DND-41 (cell line): ENCODE measurements around the gene SH3GL3.

ENCODE experiments used
- ATAC-seq: fragments of 200-7000 bp; cut with Tn5 transposase; 3 replicates; pipeline ENCODE4 v1.9.1; 2021; ENCODE audit warnings: low read depth; ENCODE audit not compliant: insufficient read depth
- DNase-seq: peaks from one replicate; pipeline ENCODE4 v3.0.0-alpha.2; 2020
- H2AFZ ChIP-seq: 2 replicates; pipeline ENCODE4 v1.6.0; 2012; ENCODE audit warnings: low read depth, low read length
- H3K27ac ChIP-seq: 2 replicates; pipeline ENCODE4 v1.5.1; 2012; ENCODE audit warnings: low read length, inconsistent platforms
- H3K27me3 ChIP-seq: fragments of 200-600 bp; sonication (generic); 2 replicates; pipeline ENCODE4 v1.6.0; 2012; ENCODE audit warnings: low read length, mild to moderate bottlenecking, inconsistent platforms; ENCODE audit not compliant: insufficient read depth, poor library complexity
- H3K36me3 ChIP-seq: 2 replicates; pipeline ENCODE4 v1.5.1; 2012; ENCODE audit warnings: low read length, inconsistent platforms; ENCODE audit not compliant: insufficient read depth
- H3K4me1 ChIP-seq: 2 replicates; pipeline ENCODE4 v1.5.1; 2012; ENCODE audit warnings: mild to moderate bottlenecking, low read length; ENCODE audit not compliant: insufficient read depth
- H3K4me2 ChIP-seq: 2 replicates; pipeline ENCODE4 v1.6.0; 2012; ENCODE audit warnings: mild to moderate bottlenecking, moderate library complexity, low read length, inconsistent platforms; ENCODE audit not compliant: insufficient read depth
- H3K4me3 ChIP-seq, 2 experiments: fragments of 200-600 bp in 1 of 2; shearing (Covaris generic) in 1 of 2; 2 replicates each; pipeline ENCODE4 v1.5.1; 2012 to 2016; ENCODE audit warnings: inconsistent platforms in 2 of 2, low read length in 2 of 2, mild to moderate bottlenecking in 2 of 2, low read depth in 1 of 2, moderate library complexity in 1 of 2
- H3K79me2 ChIP-seq: 2 replicates; pipeline ENCODE4 v1.6.0; 2012; ENCODE audit warnings: low read length, inconsistent platforms; ENCODE audit not compliant: insufficient read depth
- H3K9ac ChIP-seq: 2 replicates; pipeline ENCODE4 v1.6.0; 2012; ENCODE audit warnings: low read depth, mild to moderate bottlenecking, inconsistent platforms, low read length, moderate library complexity
- H3K9me3 ChIP-seq: 2 replicates; pipeline ENCODE4 v1.5.1; 2012; ENCODE audit warnings: low read length, moderate library complexity, mild to moderate bottlenecking, inconsistent platforms; ENCODE audit not compliant: insufficient read depth, severe bottlenecking
- H4K20me1 ChIP-seq: 2 replicates; pipeline ENCODE4 v1.6.0; 2012; ENCODE audit warnings: low read length; ENCODE audit not compliant: insufficient read depth
- EZH2 ChIP-seq: IDR thresholded peaks from 3 replicates; pipeline ENCODE4 v1.6.1; 2012; ENCODE audit warnings: borderline replicate concordance, low read depth, mild to moderate bottlenecking, moderate library complexity, low read length, inconsistent platforms; ENCODE audit not compliant: severe bottlenecking
- TF ChIP-seq, protein P1 (sequence below): IDR thresholded peaks from 2 replicates; pipeline ENCODE4 v1.5.1; 2012; ENCODE audit warnings: borderline replicate concordance, low read length, moderate library complexity, mild to moderate bottlenecking; ENCODE audit not compliant: poor library complexity, severe bottlenecking; ENCODE audit errors: extremely low read depth

The SH3GL3 gene

DNA sequence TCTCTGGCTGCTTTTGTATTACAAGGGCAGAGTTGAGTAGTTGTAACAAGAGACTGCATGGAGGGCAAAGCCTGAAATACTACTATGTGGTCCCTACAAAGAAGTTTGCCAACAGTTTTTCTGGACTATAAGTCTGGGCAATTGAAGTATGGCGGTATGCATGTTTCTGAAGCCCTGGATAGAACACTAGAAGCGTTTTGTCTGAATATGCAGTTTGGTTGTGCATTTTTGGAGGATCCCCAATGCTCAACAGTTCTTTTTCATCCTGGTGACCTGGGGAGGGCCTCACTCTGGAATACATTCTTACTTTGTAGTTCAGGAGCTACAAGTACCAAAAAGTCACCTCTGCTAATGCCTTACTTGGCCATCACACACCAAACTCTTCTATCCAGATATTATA is 29.6 kb downstream of the SH3GL3 start:
- no peaks in the 10 kb centered on the region for H4K20me1 ChIP-seq
- no peak overlapping the region for H2AFZ ChIP-seq
- H3K27ac ChIP-seq = no peak overlapping the region
- no peaks in the 10 kb centered on the region for H3K9me3 ChIP-seq
- H3K4me2 ChIP-seq = no peak overlapping the region
- H3K4me3 ChIP-seq = no peak overlapping the region
- no peaks in the 10 kb centered on the region for H3K4me1 ChIP-seq
- DNase-seq = no peak
- H3K9ac ChIP-seq = no peak overlapping the region
- no peak for ATAC-seq
- no peaks in the 10 kb centered on the region for H3K27me3 ChIP-seq
- no peak for TF ChIP-seq EZH2
- TF ChIP-seq, protein P1, sequence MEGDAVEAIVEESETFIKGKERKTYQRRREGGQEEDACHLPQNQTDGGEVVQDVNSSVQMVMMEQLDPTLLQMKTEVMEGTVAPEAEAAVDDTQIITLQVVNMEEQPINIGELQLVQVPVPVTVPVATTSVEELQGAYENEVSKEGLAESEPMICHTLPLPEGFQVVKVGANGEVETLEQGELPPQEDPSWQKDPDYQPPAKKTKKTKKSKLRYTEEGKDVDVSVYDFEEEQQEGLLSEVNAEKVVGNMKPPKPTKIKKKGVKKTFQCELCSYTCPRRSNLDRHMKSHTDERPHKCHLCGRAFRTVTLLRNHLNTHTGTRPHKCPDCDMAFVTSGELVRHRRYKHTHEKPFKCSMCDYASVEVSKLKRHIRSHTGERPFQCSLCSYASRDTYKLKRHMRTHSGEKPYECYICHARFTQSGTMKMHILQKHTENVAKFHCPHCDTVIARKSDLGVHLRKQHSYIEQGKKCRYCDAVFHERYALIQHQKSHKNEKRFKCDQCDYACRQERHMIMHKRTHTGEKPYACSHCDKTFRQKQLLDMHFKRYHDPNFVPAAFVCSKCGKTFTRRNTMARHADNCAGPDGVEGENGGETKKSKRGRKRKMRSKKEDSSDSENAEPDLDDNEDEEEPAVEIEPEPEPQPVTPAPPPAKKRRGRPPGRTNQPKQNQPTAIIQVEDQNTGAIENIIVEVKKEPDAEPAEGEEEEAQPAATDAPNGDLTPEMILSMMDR = no peak
- no peaks in the 10 kb centered on the region for H3K36me3 ChIP-seq
- no peaks in the 10 kb centered on the region for H3K79me2 ChIP-seq

GRCh38 chr15:83477172-83477807 is 30.1 kb downstream of the SH3GL3 start:
- no peak overlapping the region for H2AFZ ChIP-seq
- DNase-seq (no peak), ATAC-seq (no peak)
- H3K9me3 ChIP-seq = no peaks in the 10 kb centered on the region
- no peaks in the 10 kb centered on the region for H3K36me3 ChIP-seq
- H3K27ac ChIP-seq = no peak overlapping the region
- H3K4me3 ChIP-seq = no peak overlapping the region
- no peaks in the 10 kb centered on the region for H3K27me3 ChIP-seq
- no peak overlapping the region for H3K9ac ChIP-seq
- no peak overlapping the region for H3K4me2 ChIP-seq
- TF ChIP-seq, protein P1 = no peak
- TF ChIP-seq EZH2 = no peak
- H4K20me1 ChIP-seq = no peaks in the 10 kb centered on the region
- H3K4me1 ChIP-seq = no peaks in the 10 kb centered on the region
- no peaks in the 10 kb centered on the region for H3K79me2 ChIP-seq

DNA sequence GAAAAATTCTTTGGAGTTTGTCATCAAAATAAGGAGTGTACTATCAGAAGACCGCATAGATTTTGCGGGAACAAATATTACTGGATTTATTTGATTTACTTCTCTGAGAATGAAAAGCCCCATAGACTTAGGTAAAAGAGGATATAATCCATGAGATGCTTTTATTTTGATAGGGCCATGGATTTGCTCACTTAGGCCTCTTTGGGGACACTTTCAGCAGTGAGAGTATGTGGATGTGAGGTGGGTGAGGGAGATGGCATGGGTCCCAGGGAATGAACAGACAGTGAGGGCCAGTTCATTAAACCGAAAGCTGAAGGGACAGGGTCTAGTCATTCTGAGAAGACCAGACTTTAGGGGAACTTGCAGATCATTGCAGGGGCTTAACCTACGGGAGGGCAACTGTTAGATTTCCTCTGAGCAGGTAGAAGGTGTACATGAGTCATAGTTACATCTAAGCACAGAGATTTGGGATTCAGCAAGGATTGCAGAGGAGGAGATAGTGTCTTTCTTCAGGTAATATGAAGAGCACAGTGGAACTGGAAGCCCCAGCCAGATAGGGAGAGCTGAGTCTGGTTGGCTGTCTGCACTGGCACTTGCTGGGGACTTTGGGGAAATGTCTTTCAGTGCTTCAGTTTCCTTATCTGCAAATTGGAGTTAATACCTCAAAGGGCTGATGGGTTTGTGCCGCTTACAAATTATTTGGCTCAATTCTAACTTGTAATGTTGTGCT is 30.8 kb downstream of the SH3GL3 start:
- ATAC-seq = no peak
- no peaks in the 10 kb centered on the region for H4K20me1 ChIP-seq
- H2AFZ ChIP-seq = no peak overlapping the region

More for the DNA sequence above, 30.8 kb downstream of the SH3GL3 start:
- no peak for DNase-seq
- H3K79me2 ChIP-seq = no peaks in the 10 kb centered on the region
- TF ChIP-seq EZH2 = no peak
- TF ChIP-seq, protein P1 = no peak
- no peak overlapping the region for H3K27ac ChIP-seq
- no peaks in the 10 kb centered on the region for H3K36me3 ChIP-seq
- no peak overlapping the region for H3K9ac ChIP-seq
- no peak overlapping the region for H3K4me2 ChIP-seq
- no peak overlapping the region for H3K4me3 ChIP-seq
- no peaks in the 10 kb centered on the region for H3K27me3 ChIP-seq
- no peaks in the 10 kb centered on the region for H3K9me3 ChIP-seq
- H3K4me1 ChIP-seq = no peaks in the 10 kb centered on the region
